GM12875 (cell line): ENCODE data around the gene COQ4.
"Not testable (repeated sequence)": the region's sequence is repeated elsewhere in the genome, so short reads cannot be mapped to it uniquely, and the experiment has no call there.

Experiments used
- H3K4me3 ChIP-seq: one replicate; pipeline ENCODE4 v1.5.1; 2011; ENCODE audit warnings: low read depth, low read length, control low read depth
- TF ChIP-seq, protein P1 (sequence below): IDR thresholded peaks from 2 replicates; pipeline ENCODE4 v1.5.1; 2011; ENCODE audit warnings: low read depth, mild to moderate bottlenecking, control low read depth, inconsistent platforms, low read length, moderate library complexity, borderline replicate concordance; ENCODE audit not compliant: insufficient read depth

The COQ4 gene

GRCh38 chr9:128335914-128336313 is 13.3 kb downstream of the COQ4 start:
- TF ChIP-seq, protein P1, sequence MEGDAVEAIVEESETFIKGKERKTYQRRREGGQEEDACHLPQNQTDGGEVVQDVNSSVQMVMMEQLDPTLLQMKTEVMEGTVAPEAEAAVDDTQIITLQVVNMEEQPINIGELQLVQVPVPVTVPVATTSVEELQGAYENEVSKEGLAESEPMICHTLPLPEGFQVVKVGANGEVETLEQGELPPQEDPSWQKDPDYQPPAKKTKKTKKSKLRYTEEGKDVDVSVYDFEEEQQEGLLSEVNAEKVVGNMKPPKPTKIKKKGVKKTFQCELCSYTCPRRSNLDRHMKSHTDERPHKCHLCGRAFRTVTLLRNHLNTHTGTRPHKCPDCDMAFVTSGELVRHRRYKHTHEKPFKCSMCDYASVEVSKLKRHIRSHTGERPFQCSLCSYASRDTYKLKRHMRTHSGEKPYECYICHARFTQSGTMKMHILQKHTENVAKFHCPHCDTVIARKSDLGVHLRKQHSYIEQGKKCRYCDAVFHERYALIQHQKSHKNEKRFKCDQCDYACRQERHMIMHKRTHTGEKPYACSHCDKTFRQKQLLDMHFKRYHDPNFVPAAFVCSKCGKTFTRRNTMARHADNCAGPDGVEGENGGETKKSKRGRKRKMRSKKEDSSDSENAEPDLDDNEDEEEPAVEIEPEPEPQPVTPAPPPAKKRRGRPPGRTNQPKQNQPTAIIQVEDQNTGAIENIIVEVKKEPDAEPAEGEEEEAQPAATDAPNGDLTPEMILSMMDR: no peak
- H3K4me3 ChIP-seq: no peak overlapping the region

DNA sequence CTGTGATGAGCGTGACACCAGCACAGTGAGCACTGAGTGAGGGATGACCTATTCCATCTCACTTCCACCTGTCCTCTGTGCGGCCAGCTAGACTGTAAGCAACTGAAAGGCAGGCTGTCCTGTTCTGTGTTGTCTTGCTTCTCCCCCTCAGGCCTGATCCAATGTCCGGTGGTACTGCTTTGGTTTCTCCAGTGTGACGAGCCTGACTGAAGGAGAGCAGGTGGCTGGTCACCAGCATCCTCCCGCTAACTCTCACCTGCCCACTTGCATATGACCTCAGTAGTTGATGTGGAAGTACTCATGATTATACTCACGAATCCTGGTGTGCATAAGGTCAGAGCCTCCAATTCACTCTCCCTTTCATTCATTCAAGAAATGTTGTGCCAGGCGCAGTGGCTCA is 15.3 kb downstream of the COQ4 start:
- H3K4me3 ChIP-seq: no peak overlapping the region
- TF ChIP-seq, protein P1: no peak

GRCh38 chr9:128338852-128339614 is 16.4 kb downstream of the COQ4 start:
- not testable (repeated sequence) for H3K4me3 ChIP-seq

DNA sequence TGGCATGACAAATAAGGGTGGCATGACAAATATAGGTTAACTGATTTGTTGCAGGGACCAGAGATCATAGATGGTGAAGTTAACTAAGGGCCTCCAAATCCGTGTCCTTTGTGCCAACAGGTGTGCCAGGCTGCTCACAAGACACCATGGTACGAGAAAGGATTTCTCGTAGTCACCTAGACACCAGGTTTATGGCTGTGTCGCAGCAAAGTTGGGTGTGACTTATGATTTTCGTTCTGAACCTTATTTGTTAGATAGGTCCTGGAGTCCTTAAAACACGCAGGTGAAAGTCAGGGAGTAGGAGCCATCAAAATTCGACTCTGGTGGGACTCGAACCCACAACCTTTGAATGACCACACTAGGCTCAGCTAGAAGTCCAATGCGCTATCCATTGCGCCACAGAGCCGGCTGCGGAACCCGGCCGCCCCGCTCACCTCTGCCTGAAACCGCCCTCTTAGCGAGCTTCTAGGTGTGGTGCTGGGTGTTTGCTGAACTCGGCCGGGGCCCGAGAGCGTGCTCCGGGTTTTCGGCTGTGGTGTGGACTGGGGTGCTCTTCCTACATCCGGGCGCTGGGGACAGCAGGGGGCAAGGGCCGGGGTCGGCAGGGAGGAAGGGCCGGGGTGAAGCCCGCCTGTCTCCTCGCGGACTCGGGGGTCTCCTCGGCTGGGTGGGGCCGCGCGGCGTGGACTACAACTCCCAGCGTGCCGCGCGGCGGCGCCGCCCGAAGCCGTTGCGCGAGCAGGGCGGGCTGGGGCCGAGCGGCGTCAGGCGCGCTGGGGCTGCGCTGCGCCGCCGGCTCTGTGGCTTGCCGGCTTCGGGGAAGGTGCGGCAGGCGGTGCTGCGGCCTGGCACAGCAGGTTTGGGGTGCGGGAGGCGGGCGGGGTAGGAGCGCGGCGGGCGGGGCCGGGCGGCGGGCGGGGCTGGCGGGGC is 17.4 kb downstream of the COQ4 start, which contains the start of gene SLC27A4:
TSS of gene SLC27A4 (plus strand) at position 767 of the 930 bp plus-strand sequence. CDS start 2,606 bp downstream, outside the sequence.
- peak within 1 kb of the TSS; percentile 73 for H3K4me3 ChIP-seq
- TF ChIP-seq, protein P1: no peak

- TF ChIP-seq, protein P1: no peak
Measured at GRCh38 chr9:128340691-128341434, 18.2 kb downstream of the COQ4 start.

DNA sequence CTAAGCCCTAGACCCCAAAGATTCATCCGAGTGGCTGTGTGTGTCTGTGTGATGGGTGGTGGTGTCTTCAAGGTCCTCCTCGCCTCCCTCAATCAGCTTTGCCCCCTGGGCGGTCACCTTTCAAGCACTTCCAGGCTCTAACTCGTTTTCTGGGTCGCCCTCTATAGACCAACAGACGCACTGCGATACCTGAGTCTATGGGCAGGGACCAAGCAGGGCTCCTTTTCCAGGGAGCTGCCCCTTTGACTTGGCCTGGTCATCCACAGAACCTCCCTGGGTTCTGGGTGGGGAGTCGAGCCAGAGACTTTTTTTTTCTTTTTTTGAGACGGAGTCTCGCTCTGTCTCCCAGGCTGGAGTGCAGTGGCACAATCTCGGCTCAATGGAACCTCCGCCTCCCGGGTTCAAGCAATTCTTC is 18.8 kb downstream of the COQ4 start:
- H3K4me3 ChIP-seq: peak overlapping the region; percentile 73
- TF ChIP-seq, protein P1: peak; percentile 78

More at GRCh38 chr9:128340691-128341434, 18.2 kb downstream of the COQ4 start:
- peak overlapping the region; percentile 73 for H3K4me3 ChIP-seq
